ENCODE data around the gene INPP4B.

Gene INPP4B

GRCh38 chr4:142231787-142232186 is 614.3 kb downstream of the INPP4B start:
- DNase-seq (ENCODE audit: low spot score), result no peak

- no peak for DNase-seq (ENCODE audit: low spot score)
Observed at GRCh38 chr4:142230991-142231390, 615.1 kb downstream of the INPP4B start.

- DNase-seq (ENCODE audit: low spot score), result no peak
Observed at GRCh38 chr4:142226014-142226413, 620.1 kb downstream of the INPP4B start.

GRCh38 chr4:142222127-142222526 is 624.0 kb downstream of the INPP4B start:
- no peak for DNase-seq (ENCODE audit: low spot score)

- no peak for DNase-seq (ENCODE audit: low spot score)
Observed at GRCh38 chr4:142218726-142219125, 627.4 kb downstream of the INPP4B start.

GRCh38 chr4:142211444-142211843 is 634.7 kb downstream of the INPP4B start:
- DNase-seq (ENCODE audit: low spot score), result no peak

GRCh38 chr4:142203505-142203904 is 642.6 kb downstream of the INPP4B start:
- DNase-seq (ENCODE audit: low spot score), result no peak

- no peak for DNase-seq (ENCODE audit: low spot score)
Observed at GRCh38 chr4:142202404-142203332, 643.4 kb downstream of the INPP4B start.

GRCh38 chr4:142201041-142201440 is 645.1 kb downstream of the INPP4B start:
- DNase-seq (ENCODE audit: low spot score), result no peak

GRCh38 chr4:142194905-142195304 is 651.2 kb downstream of the INPP4B start:
- no peak for DNase-seq (ENCODE audit: low spot score)

GRCh38 chr4:142191901-142192300 is 654.2 kb downstream of the INPP4B start:
- no peak for DNase-seq (ENCODE audit: low spot score)

GRCh38 chr4:142181021-142181420 is 665.1 kb downstream of the INPP4B start:
- DNase-seq (ENCODE audit: low spot score), result no peak

GRCh38 chr4:142169216-142169615 is 676.9 kb downstream of the INPP4B start:
- no peak for DNase-seq (ENCODE audit: low spot score)

GRCh38 chr4:142168181-142168580 is 677.9 kb downstream of the INPP4B start:
- DNase-seq (ENCODE audit: low spot score), result no peak

GRCh38 chr4:142164767-142165500 is 681.2 kb downstream of the INPP4B start:
- DNase-seq (ENCODE audit: low spot score), result no peak

GRCh38 chr4:142161086-142161485 is 685.0 kb downstream of the INPP4B start:
- DNase-seq (ENCODE audit: low spot score), result no peak

- DNase-seq (ENCODE audit: low spot score), result no peak
Observed at GRCh38 chr4:142160509-142160908, 685.6 kb downstream of the INPP4B start.

GRCh38 chr4:142158980-142159379 is 687.1 kb downstream of the INPP4B start:
- no peak for DNase-seq (ENCODE audit: low spot score)

GRCh38 chr4:142156256-142156655 is 689.8 kb downstream of the INPP4B start:
- no peak for DNase-seq (ENCODE audit: low spot score)

- no peak for DNase-seq (ENCODE audit: low spot score)
Observed at GRCh38 chr4:142155347-142155746, 690.8 kb downstream of the INPP4B start.

GRCh38 chr4:142150483-142150882 is 695.6 kb downstream of the INPP4B start:
- no peak for DNase-seq (ENCODE audit: low spot score)

- no peak for DNase-seq (ENCODE audit: low spot score)
Observed at GRCh38 chr4:142144813-142145212, 701.3 kb downstream of the INPP4B start.

- no peak for DNase-seq (ENCODE audit: low spot score)
Observed at GRCh38 chr4:142142366-142143054, 703.6 kb downstream of the INPP4B start.

Measured in iPS-NIHi11 (cell line).